K562 (cell line): Measurements from ENCODE around the gene KIAA0319L.

Experiments used
- POLR2A ChIP-seq: fragments of 450-650 bp; conservative IDR thresholded peaks from 2 replicates; pipeline ENCODE4 v1.6.1; 2016
- TCF7L2 ChIP-seq: fragments of 150-350 bp; IDR thresholded peaks from 2 replicates; pipeline ENCODE4 v1.6.1; 2016; ENCODE audit warnings: low read depth, mild to moderate bottlenecking, low read length, moderate library complexity
- YY1 ChIP-seq, 3 experiments: IDR thresholded peaks; 2 replicates each; pipeline ENCODE4 v1.6.1; 2011; ENCODE audit warnings: low read length in 2 of 3, mild to moderate bottlenecking in 2 of 3, moderate library complexity in 2 of 3, borderline replicate concordance in 1 of 3, control low read depth in 1 of 3, low read depth in 1 of 3; ENCODE audit not compliant: insufficient read depth in 3 of 3, insufficient replicate concordance in 2 of 3, control insufficient read depth in 1 of 3, insufficient read length in 1 of 3; ENCODE audit errors: extremely low read depth in 1 of 3
- ZNF384 ChIP-seq: IDR thresholded peaks from 2 replicates; pipeline ENCODE4 v1.6.1; 2012; ENCODE audit warnings: low read depth, low read length, improper control_type of control experiment
- ZSCAN29 ChIP-seq: fragments of 450-650 bp; IDR thresholded peaks from 2 replicates; pipeline ENCODE4 v1.6.1; 2017
- TF ChIP-seq, protein P1 (sequence below): sonication (generic); formaldehyde crosslinking; IDR thresholded peaks from 2 replicates; pipeline ENCODE4 v1.8.1; 2023; ENCODE audit warnings: mild to moderate bottlenecking, missing genetic modification reagents
- TF ChIP-seq, protein P2 (sequence below), 2 experiments: fragments of 450-650 bp; formaldehyde crosslinking in 1 of 2; IDR thresholded peaks; 2 replicates each; pipeline versions ENCODE4 v1.4.0 to v1.6.1; 2014 to 2020; ENCODE audit warnings: mild to moderate bottlenecking in 2 of 2, borderline replicate concordance in 1 of 2, low read depth in 1 of 2

DNA sequence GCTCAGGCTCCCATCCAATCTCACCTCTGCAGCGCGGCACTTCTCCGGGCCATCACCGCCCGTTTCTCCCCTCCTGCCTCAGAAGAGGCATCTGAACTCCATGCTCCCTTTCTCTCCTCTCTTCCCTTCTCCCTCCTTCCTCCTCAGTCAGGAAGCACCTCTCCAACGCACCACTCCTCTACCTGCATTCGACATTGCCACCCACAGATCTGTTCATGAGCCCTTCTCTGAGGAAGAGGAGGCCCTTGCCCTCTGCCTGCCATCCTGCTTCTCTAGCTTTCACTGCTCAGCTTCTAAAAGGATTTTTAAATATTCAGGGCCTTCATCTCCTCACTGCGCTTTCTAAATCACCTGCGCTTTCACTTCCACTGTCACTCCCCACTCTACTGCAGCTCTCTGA is 120.0 kb downstream of the KIAA0319L start:
- TF ChIP-seq ZSCAN29: no peak
- TF ChIP-seq, protein P1, sequence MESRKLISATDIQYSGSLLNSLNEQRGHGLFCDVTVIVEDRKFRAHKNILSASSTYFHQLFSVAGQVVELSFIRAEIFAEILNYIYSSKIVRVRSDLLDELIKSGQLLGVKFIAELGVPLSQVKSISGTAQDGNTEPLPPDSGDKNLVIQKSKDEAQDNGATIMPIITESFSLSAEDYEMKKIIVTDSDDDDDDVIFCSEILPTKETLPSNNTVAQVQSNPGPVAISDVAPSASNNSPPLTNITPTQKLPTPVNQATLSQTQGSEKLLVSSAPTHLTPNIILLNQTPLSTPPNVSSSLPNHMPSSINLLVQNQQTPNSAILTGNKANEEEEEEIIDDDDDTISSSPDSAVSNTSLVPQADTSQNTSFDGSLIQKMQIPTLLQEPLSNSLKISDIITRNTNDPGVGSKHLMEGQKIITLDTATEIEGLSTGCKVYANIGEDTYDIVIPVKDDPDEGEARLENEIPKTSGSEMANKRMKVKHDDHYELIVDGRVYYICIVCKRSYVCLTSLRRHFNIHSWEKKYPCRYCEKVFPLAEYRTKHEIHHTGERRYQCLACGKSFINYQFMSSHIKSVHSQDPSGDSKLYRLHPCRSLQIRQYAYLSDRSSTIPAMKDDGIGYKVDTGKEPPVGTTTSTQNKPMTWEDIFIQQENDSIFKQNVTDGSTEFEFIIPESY: no peak
- TF ChIP-seq POLR2A: no peak
- TF ChIP-seq, protein P2, sequence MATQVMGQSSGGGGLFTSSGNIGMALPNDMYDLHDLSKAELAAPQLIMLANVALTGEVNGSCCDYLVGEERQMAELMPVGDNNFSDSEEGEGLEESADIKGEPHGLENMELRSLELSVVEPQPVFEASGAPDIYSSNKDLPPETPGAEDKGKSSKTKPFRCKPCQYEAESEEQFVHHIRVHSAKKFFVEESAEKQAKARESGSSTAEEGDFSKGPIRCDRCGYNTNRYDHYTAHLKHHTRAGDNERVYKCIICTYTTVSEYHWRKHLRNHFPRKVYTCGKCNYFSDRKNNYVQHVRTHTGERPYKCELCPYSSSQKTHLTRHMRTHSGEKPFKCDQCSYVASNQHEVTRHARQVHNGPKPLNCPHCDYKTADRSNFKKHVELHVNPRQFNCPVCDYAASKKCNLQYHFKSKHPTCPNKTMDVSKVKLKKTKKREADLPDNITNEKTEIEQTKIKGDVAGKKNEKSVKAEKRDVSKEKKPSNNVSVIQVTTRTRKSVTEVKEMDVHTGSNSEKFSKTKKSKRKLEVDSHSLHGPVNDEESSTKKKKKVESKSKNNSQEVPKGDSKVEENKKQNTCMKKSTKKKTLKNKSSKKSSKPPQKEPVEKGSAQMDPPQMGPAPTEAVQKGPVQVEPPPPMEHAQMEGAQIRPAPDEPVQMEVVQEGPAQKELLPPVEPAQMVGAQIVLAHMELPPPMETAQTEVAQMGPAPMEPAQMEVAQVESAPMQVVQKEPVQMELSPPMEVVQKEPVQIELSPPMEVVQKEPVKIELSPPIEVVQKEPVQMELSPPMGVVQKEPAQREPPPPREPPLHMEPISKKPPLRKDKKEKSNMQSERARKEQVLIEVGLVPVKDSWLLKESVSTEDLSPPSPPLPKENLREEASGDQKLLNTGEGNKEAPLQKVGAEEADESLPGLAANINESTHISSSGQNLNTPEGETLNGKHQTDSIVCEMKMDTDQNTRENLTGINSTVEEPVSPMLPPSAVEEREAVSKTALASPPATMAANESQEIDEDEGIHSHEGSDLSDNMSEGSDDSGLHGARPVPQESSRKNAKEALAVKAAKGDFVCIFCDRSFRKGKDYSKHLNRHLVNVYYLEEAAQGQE (IDR thresholded peaks at IDR 0.05; ENCODE audit: borderline replicate concordance): no peak
- TF ChIP-seq, protein P2 (CRISPR knock-in tag; IDR thresholded peaks at IDR 0.05; ENCODE audit: low read depth): no peak
- no peak for TF ChIP-seq ZNF384
- TF ChIP-seq YY1 (IDR thresholded peaks at IDR 0.05; ENCODE audit: borderline replicate concordance in 1 of 3, control insufficient read depth in 1 of 3, extremely low read depth in 1 of 3, insufficient read depth in 3 of 3, insufficient read length in 1 of 3, insufficient replicate concordance in 2 of 3, low read depth in 1 of 3, low read length in 2 of 3): no peak
- no peak for TF ChIP-seq TCF7L2
